Neural crest cell (in vitro differentiated cells): Measurements from ENCODE around the gene BAIAP2L2. TPM values are rescaled to one million over a fixed set of nuclear protein-coding genes. Genes with fewer than 3 reads are reported as not detected.

Source experiments
- DNase-seq: peaks from one replicate; pipeline ENCODE4 v3.0.0; 2021; ENCODE audit warnings: low read depth, mixed read lengths, low spot score
- H3K27ac Mint-ChIP-seq: one replicate; pipeline ENCODE4 v1.8.0; 2021; ENCODE audit warnings: mild to moderate bottlenecking, mixed read lengths; ENCODE audit not compliant: unreplicated experiment
- H3K27me3 Mint-ChIP-seq: 2 replicates; pipeline ENCODE4 v1.8.0; 2021; ENCODE audit warnings: low read depth, mild to moderate bottlenecking, mixed read lengths
- H3K36me3 Mint-ChIP-seq: 2 replicates; pipeline ENCODE4 v1.8.0; 2021; ENCODE audit warnings: low read depth, mild to moderate bottlenecking, mixed read lengths
- H3K4me1 Mint-ChIP-seq: 2 replicates; pipeline ENCODE4 v1.8.0; 2021; ENCODE audit warnings: mixed read lengths
- H3K4me3 Mint-ChIP-seq: one replicate; pipeline ENCODE4 v1.8.0; 2021; ENCODE audit warnings: mild to moderate bottlenecking, mixed read lengths
- H3K9me3 Mint-ChIP-seq: 2 replicates; pipeline ENCODE4 v1.8.0; 2021; ENCODE audit warnings: mixed read lengths
- total RNA-seq: library from RNA; stranded (reverse); gene quantifications from 2 replicates; pipeline ENCODE4 v1.2.1, GENCODE V29; 2021
- TF ChIP-seq, protein P1 (sequence below): fragments of 200-600 bp; sonication (generic); conservative IDR thresholded peaks from 2 replicates; pipeline ENCODE4 v1.5.0; 2021; ENCODE audit warnings: antibody characterized with exemption, mild to moderate bottlenecking

Gene BAIAP2L2
- total RNA-seq, 1 donor from 2014 or later = 0.51 TPM

DNA sequence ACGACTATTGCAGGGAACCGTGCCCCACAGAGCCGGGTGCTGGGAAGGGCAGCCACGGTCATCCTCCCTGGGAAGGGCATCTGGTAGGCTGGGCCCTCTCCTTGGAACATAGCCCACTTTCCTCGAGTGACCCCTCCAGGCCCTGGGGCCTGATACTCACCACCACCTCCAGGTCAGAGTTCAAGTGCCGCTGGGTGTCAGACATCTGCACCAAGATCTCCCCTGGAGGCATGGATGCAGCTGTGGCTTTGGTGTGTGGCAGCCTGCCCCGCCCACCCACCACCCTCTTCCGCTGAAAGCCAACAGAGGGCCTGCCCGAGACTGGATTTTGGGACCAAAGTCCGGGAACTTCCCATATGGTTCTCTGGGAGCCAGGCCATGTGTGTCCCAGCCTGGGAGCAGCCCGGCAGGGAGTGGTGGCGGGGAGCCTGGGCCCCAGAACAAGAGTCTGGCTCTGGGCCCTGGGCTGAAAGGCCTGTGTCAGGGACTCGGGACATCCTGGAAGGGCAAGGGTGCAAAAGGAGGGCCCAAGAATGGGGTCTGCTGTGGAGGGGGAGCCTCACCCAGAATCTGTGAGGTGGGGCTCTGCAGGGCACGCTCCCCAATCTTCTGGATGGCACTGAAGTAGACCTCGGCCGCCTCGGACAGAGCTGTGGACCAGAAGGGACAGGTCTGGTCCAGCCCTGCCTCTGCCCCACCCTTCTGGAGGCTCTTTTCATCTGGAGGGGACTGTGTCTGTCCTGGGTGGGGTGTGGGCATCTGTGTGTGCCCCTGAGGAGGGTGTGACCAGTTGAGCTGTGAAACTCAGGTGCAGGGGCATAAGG lies 2.6 kb downstream of the BAIAP2L2 start:
- H3K27me3 Mint-ChIP-seq = peaks cover 4% of the 10 kb centered on the region
- peak overlapping the region; percentile 49 for H3K4me3 Mint-ChIP-seq
- no peak for DNase-seq
- H3K36me3 Mint-ChIP-seq = no peaks in the 10 kb centered on the region
- TF ChIP-seq, protein P1, sequence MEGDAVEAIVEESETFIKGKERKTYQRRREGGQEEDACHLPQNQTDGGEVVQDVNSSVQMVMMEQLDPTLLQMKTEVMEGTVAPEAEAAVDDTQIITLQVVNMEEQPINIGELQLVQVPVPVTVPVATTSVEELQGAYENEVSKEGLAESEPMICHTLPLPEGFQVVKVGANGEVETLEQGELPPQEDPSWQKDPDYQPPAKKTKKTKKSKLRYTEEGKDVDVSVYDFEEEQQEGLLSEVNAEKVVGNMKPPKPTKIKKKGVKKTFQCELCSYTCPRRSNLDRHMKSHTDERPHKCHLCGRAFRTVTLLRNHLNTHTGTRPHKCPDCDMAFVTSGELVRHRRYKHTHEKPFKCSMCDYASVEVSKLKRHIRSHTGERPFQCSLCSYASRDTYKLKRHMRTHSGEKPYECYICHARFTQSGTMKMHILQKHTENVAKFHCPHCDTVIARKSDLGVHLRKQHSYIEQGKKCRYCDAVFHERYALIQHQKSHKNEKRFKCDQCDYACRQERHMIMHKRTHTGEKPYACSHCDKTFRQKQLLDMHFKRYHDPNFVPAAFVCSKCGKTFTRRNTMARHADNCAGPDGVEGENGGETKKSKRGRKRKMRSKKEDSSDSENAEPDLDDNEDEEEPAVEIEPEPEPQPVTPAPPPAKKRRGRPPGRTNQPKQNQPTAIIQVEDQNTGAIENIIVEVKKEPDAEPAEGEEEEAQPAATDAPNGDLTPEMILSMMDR = no peak
- no peak overlapping the region for H3K27ac Mint-ChIP-seq
- H3K9me3 Mint-ChIP-seq = no peaks in the 10 kb centered on the region
- H3K4me1 Mint-ChIP-seq = peaks cover 11% of the 10 kb centered on the region

- DNase-seq = no peak
- Mint-ChIP-seq H3K27ac (no peak overlapping the region), H3K4me1 (peaks cover 8% of the 10 kb centered on the region), H3K27me3 (peaks cover 4% of the 10 kb centered on the region), H3K36me3 (no peaks in the 10 kb centered on the region), H3K4me3 (no peak overlapping the region), H3K9me3 (no peaks in the 10 kb centered on the region)
- TF ChIP-seq, protein P1 = no peak
Observed at GRCh38 chr22:38106814-38107578, 3.5 kb downstream of the BAIAP2L2 start.

GRCh38 chr22:38104084-38104483 lies 6.4 kb downstream of the BAIAP2L2 start:
- H3K4me3 Mint-ChIP-seq = no peak overlapping the region
- H3K27ac Mint-ChIP-seq = no peak overlapping the region
- TF ChIP-seq, protein P1 = peak; percentile 40
- H3K9me3 Mint-ChIP-seq = no peaks in the 10 kb centered on the region
- DNase-seq = no peak
- peaks cover 4% of the 10 kb centered on the region for H3K27me3 Mint-ChIP-seq
- no peaks in the 10 kb centered on the region for H3K36me3 Mint-ChIP-seq
- peaks cover 14% of the 10 kb centered on the region for H3K4me1 Mint-ChIP-seq

GRCh38 chr22:38103641-38104040 lies 6.8 kb downstream of the BAIAP2L2 start:
- no peak overlapping the region for H3K27ac Mint-ChIP-seq
- H3K4me1 Mint-ChIP-seq = peaks cover 16% of the 10 kb centered on the region
- no peaks in the 10 kb centered on the region for H3K9me3 Mint-ChIP-seq
- TF ChIP-seq, protein P1 = no peak
- H3K27me3 Mint-ChIP-seq = peaks cover 3% of the 10 kb centered on the region
- no peak overlapping the region for H3K4me3 Mint-ChIP-seq
- DNase-seq = no peak
- no peaks in the 10 kb centered on the region for H3K36me3 Mint-ChIP-seq

DNA sequence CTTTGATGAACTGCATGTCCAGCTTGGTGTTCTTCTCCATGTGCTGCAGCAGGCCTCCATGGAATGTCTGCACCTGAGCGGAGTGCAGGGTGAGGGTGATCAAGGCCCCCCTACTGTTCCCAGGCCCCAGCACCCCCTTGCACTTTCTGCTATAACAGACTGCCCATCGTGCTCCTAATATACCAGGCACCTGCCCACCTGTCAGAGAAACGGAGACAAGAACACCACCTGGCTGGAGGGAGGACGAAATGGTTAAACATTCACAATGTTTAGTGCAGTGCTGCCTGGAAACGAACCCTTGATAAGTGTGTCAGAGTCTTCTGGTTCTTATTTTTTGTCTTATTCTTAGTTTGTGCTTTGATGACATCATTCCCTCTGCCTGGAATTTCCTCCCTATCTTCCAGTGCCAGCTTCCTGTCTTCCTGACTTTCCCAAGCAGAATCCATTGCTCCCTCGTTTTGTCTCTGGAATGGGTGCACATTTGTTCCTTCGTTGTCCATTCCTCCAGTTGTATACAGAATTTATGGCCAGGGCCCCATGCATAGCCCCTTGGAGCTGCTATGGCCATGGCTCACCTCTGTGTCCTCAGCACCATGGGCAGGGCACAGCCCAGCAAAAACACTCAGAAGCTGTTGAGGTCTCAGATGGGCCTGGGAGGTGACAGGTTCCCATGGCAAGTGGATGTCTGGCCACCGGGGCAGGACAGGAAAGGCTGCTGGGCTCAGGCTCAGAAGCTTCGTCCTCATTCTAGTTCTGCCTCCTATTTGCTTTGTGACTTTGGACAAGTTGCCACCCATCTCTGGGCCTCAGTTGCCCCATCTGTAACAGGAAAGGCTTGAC lies 11.9 kb downstream of the BAIAP2L2 start:
- no peak for DNase-seq
- TF ChIP-seq, protein P1 = no peak
- Mint-ChIP-seq H3K4me1 (peaks cover 15% of the 10 kb centered on the region), H3K36me3 (no peaks in the 10 kb centered on the region), H3K9me3 (no peaks in the 10 kb centered on the region), H3K27me3 (no peaks in the 10 kb centered on the region), H3K27ac (no peak overlapping the region), H3K4me3 (no peak overlapping the region)
